ENCODE measurements around the gene DTL. TPM values are rescaled to one million over a fixed set of nuclear protein-coding genes. Genes with fewer than 3 reads are reported as not detected.

Gene DTL
- total RNA-seq, 1 donor from 2014 or later: 1.7 TPM

DNA sequence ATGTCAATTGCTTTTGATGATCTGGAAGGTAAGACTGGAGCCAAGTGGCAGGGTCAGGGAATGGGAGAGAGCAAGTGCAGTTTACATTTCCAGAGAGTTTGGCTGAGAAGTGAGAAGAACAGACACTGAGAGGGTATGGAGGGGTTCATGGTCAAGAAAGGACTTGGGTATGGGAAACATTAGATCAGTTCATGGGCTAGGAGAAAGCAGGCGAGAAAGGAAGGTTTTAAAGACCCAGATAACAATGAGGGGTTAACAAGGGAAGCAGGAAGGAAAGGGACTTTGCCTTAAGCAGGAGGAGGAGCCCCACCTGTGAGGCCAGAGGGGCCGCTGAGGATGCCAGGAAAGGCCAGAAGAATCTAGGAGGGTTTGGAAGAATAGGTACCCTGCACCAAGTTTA, 78.2 kb downstream of the DTL start:
- DNase-seq: no peak
- Histone ChIP-seq H3K4me1 (peaks cover 12% of the 10 kb centered on the region), H3K27me3 (no peaks in the 10 kb centered on the region), H3K36me3 (no peaks in the 10 kb centered on the region), H3K9me3 (no peaks in the 10 kb centered on the region), H3K4me3 (no peak overlapping the region), H3K27ac (no peak overlapping the region)
- ATAC-seq: no peak
- TF ChIP-seq, protein P1, sequence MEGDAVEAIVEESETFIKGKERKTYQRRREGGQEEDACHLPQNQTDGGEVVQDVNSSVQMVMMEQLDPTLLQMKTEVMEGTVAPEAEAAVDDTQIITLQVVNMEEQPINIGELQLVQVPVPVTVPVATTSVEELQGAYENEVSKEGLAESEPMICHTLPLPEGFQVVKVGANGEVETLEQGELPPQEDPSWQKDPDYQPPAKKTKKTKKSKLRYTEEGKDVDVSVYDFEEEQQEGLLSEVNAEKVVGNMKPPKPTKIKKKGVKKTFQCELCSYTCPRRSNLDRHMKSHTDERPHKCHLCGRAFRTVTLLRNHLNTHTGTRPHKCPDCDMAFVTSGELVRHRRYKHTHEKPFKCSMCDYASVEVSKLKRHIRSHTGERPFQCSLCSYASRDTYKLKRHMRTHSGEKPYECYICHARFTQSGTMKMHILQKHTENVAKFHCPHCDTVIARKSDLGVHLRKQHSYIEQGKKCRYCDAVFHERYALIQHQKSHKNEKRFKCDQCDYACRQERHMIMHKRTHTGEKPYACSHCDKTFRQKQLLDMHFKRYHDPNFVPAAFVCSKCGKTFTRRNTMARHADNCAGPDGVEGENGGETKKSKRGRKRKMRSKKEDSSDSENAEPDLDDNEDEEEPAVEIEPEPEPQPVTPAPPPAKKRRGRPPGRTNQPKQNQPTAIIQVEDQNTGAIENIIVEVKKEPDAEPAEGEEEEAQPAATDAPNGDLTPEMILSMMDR (IDR thresholded peaks at IDR 0.05): no peak
- intact Hi-C loops (cut with DNase I): no loop called here

DNA sequence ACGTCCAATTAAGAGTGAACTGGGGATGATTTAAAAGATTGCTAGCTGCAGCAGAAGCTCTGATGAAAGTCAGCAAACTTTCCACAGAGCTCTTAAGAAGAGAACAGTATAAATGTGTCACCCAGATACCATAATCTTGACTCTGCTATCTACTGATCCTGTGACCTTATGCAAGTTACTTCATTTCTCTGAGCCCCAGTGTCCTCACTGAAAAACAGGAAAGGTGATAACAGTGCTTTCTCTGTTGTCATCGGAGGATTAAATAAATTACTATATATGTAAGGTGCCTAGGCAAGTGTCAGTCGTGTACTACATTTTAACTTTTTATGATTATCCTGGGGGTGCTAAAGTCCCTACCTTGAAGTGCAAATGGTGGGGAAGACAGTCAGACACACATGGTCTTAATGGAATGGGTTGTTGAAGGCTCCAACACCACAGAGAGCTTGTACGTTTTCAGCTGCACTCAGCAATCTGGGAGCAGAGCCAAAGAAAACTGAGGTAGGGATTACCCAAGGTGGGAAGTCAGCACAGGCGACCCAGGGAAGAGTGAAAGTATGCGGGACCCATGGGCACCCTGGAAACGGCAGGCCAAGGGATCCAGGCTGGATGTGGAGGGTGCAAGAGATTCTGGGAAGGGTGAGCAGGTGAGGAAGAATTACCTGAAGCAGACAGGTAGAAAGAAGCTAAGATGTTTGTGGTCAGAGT, 82.8 kb downstream of the DTL start:
- no peak overlapping the region for H3K27ac ChIP-seq
- H3K4me3 ChIP-seq: no peak overlapping the region
- intact Hi-C loops (cut with DNase I): no loop called here
- DNase-seq (no peak), ATAC-seq (peak; percentile 67)
- no peaks in the 10 kb centered on the region for H3K36me3 ChIP-seq
- TF ChIP-seq, protein P1 (IDR thresholded peaks at IDR 0.05): no peak
- H3K4me1 ChIP-seq: no peaks in the 10 kb centered on the region
- H3K27me3 ChIP-seq: no peaks in the 10 kb centered on the region
- H3K9me3 ChIP-seq: no peaks in the 10 kb centered on the region

DNA sequence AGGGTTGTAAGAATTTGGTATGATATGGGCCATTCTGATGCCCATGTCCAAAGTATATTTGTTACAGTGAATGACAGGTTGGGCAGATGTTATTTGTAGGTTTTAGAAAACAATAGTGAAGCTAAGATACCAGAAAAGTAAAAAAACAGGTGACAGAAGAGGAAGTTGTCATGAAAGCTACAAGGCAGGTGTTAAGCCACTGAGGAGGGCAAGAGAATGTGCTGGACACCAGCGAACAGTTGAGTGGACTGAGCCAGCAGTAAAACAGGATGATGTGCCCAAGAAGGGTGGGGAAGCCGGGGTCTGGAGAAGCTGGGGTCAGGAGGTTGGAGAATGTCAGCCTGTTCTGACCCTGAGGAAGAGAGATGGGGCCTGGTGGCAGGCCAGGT, 83.3 kb downstream of the DTL start:
- no peaks in the 10 kb centered on the region for H3K36me3 ChIP-seq
- H3K4me3 ChIP-seq: no peak overlapping the region
- H3K27ac ChIP-seq: no peak overlapping the region
- H3K27me3 ChIP-seq: no peaks in the 10 kb centered on the region
- DNase-seq (no peak), ATAC-seq (no peak)
- intact Hi-C loops (cut with DNase I): no loop called here
- no peaks in the 10 kb centered on the region for H3K4me1 ChIP-seq
- H3K9me3 ChIP-seq: no peaks in the 10 kb centered on the region
- TF ChIP-seq, protein P1 (IDR thresholded peaks at IDR 0.05): no peak

DNA sequence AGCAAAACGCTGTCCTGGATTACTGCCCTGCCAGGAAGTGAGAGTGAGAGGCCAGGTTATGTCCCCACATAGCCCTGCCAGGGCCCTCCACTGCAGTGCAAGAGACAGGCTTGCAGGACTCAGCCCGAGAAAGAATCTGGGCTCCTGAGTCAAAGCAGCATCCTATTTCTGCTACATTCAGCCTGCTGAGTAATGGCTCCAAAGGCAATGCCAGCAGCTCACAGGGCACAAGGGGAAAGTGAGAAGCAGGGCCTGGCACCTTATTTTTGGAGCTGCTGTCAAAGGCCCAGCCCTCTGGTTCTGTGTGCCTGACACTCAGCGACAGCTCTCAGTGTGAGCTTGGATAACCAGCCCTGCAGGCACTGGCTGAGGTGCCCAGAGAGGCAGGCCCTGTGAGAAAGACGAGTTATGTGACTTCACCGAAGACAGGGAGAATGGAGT, 83.9 kb downstream of the DTL start:
- Histone ChIP-seq H3K9me3 (no peaks in the 10 kb centered on the region), H3K36me3 (no peaks in the 10 kb centered on the region), H3K27me3 (no peaks in the 10 kb centered on the region), H3K4me1 (no peaks in the 10 kb centered on the region), H3K4me3 (no peak overlapping the region), H3K27ac (no peak overlapping the region)
- ATAC-seq (peak; percentile 45), DNase-seq (no peak)
- TF ChIP-seq, protein P1 (IDR thresholded peaks at IDR 0.05): no peak
- intact Hi-C loops (cut with DNase I): no loop called here

DNA sequence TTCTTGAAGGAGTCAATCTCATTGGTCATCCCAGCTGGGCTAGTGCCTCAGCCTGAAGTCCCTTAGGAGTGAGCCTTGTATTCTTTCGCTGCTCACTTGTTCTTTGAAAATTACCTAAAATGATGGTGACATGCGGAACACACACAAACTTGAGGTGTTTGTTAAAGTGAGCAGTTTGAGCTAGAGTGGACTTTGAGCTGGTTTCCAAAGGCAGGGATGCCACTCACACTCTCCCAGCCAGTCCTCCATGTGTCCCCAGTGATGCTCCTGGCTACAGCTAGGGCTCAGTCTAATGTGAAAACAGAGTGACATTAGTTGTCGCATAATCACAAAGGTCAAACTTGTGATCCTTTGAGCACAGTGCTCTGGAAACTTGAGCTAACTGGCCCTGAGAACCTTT, 84.3 kb downstream of the DTL start:
- DNase-seq (no peak), ATAC-seq (no peak)
- Histone ChIP-seq H3K4me1 (no peaks in the 10 kb centered on the region), H3K9me3 (no peaks in the 10 kb centered on the region), H3K36me3 (no peaks in the 10 kb centered on the region), H3K4me3 (no peak overlapping the region), H3K27ac (no peak overlapping the region), H3K27me3 (no peaks in the 10 kb centered on the region)
- TF ChIP-seq, protein P1 (IDR thresholded peaks at IDR 0.05): no peak
- intact Hi-C loops (cut with DNase I): no loop called here

DNA sequence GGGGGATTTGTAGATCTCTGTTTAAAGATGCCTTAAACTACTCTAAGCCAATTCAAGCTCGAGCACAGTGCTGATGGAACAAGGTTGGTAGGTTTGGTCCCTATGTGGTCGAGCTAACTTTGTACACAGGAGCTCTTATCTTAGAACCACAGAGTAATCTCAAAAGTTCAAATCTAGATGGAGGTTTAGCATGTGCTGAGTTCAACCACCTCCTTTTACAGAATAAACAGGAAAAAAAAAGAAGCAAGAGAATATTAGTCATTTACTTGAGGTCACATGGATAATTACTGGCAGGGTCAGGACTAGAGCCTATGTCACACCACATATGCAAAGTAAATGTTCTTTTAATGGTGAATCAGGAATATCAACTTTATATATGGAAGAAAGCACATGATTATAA, 86.2 kb downstream of the DTL start:
- intact Hi-C loops (cut with DNase I): no loop called here
- Histone ChIP-seq H3K27me3 (no peaks in the 10 kb centered on the region), H3K4me3 (no peak overlapping the region), H3K27ac (no peak overlapping the region), H3K36me3 (no peaks in the 10 kb centered on the region), H3K9me3 (no peaks in the 10 kb centered on the region), H3K4me1 (peaks cover 3% of the 10 kb centered on the region)
- TF ChIP-seq, protein P1 (IDR thresholded peaks at IDR 0.05): no peak
- ATAC-seq (no peak), DNase-seq (no peak)
